ENCODE data around the gene TTLL4.
"Not testable (repeated sequence)": the region's sequence is repeated elsewhere in the genome, so short reads cannot be mapped to it uniquely, and the experiment has no call there.

The TTLL4 gene, protein sequence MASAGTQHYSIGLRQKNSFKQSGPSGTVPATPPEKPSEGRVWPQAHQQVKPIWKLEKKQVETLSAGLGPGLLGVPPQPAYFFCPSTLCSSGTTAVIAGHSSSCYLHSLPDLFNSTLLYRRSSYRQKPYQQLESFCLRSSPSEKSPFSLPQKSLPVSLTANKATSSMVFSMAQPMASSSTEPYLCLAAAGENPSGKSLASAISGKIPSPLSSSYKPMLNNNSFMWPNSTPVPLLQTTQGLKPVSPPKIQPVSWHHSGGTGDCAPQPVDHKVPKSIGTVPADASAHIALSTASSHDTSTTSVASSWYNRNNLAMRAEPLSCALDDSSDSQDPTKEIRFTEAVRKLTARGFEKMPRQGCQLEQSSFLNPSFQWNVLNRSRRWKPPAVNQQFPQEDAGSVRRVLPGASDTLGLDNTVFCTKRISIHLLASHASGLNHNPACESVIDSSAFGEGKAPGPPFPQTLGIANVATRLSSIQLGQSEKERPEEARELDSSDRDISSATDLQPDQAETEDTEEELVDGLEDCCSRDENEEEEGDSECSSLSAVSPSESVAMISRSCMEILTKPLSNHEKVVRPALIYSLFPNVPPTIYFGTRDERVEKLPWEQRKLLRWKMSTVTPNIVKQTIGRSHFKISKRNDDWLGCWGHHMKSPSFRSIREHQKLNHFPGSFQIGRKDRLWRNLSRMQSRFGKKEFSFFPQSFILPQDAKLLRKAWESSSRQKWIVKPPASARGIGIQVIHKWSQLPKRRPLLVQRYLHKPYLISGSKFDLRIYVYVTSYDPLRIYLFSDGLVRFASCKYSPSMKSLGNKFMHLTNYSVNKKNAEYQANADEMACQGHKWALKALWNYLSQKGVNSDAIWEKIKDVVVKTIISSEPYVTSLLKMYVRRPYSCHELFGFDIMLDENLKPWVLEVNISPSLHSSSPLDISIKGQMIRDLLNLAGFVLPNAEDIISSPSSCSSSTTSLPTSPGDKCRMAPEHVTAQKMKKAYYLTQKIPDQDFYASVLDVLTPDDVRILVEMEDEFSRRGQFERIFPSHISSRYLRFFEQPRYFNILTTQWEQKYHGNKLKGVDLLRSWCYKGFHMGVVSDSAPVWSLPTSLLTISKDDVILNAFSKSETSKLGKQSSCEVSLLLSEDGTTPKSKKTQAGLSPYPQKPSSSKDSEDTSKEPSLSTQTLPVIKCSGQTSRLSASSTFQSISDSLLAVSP

DNA sequence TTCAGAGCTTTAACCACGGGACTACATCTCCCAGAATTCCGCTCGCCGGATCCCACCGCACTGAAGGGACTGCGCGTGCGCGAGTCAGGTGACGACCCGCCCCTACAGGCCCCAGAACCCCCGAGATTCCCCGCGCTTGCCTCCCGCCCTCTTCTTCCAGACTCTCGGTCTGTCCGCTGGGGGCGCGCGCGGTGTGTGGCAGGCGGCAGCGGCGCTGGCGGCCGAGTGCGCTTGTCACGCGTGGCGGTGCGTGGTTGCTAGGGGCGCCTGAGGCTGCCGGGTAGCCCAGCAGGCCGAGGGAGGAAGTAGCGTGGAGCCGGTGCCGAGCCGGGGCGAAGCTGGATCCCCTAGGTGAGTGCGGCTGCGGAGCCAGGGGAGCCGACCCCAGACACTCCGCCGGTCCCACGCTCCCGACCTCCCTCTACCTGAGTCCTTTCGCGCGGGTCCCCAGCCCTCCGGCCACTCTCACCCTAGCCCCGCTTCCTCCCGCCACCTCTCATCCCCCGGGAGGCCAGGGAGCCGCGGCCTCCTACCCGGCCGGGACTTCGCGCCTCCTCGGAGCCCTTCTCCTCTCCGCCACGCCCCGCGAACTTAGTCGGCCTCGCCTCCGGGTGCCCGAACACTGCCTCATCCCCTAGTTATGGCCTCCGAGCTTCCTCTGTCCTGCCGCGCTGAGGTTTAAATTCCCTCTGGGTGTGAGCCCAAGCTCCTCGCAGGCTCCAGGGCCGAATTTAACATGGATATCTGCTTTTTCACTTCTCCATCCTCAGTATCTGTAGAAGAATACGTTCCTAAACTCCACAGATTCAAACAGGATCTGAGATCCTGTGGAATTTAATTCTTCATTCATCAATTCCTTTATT is at the start of gene TTLL4:
Gene TTLL4 (plus strand): TSS at position 149 of the 863 bp plus-strand sequence. CDS start 26,842 bp downstream, outside the sequence.
- peak; percentile 98 for DNase-seq

DNA sequence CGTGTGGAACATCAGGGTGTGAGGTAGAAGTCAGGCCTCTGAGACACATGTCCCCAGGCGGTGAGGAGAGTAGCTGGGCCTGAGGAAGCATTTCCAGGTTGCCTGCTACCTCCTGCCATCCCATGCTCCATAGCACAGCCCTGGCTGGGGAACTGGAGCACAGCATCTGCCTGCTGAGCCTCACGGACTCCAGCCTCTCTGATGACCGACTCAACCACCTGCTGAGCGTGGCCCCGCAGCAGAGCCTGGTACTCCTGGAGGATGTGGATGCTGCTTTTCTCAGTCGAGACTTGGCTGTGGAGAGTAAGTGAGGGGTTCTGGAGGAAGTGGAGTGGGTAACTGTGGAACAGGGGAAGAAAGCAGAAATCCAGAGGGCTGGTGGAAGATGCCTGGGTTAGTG is 48.3 kb upstream of the TTLL4 start:
- DNase-seq = no peak

DNA sequence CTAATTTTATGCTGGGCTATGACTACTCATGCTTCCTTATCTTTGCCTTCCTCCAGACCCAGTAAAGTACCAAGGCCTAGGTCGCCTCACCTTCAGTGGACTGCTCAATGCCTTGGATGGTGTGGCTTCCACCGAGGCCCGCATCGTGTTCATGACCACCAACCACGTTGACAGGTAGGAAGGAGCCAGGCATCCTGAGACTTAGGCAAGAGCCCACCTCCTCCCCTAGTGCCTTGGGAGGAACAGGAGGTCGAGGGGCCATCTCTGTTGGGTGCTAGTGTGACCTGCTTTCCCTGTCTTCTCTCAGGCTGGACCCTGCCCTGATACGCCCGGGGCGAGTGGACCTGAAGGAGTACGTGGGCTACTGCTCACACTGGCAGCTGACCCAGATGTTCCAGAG is 47.8 kb upstream of the TTLL4 start:
- no peak for DNase-seq

DNA sequence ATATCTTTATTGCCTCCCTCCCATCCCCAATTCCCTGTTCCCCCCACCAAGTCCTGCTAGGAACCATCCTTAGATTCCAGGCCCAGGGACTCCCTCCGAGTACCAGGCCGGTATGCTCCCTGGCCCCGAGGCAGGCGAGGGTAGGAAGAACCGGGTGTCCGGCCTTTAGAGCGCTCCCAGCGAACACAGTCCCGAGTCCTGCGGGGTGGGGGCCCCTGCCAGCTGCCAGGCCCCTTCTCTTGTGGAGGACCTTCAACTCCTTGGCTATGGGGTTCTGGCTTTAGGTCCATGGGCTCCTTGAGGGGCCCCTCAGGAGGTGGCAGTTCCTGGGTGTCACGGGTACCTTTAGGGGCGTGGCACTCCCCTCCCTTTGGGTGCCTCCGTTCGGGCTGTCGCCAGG is 46.7 kb upstream of the TTLL4 start:
- DNase-seq = no peak

DNA sequence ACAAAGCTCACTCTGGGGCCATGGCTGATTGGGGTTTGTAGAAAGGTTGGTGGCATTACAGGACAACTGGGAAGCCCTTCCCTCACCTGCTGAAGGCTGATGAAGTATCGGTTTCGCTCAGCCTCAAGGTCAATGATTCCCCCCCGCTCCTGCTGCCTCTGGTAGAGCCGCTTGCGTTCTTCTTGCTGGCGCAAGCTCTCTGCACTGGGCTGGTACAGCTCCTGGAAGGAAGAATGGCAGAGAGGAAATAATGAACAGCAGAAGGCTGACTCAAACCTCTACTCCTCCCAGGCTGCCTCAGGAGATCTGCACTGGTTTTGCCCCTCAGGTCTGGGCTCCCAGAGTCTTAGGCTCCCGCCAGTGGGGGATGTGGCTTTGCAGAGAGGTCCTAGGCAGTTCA is 46.0 kb upstream of the TTLL4 start:
- no peak for DNase-seq

DNA sequence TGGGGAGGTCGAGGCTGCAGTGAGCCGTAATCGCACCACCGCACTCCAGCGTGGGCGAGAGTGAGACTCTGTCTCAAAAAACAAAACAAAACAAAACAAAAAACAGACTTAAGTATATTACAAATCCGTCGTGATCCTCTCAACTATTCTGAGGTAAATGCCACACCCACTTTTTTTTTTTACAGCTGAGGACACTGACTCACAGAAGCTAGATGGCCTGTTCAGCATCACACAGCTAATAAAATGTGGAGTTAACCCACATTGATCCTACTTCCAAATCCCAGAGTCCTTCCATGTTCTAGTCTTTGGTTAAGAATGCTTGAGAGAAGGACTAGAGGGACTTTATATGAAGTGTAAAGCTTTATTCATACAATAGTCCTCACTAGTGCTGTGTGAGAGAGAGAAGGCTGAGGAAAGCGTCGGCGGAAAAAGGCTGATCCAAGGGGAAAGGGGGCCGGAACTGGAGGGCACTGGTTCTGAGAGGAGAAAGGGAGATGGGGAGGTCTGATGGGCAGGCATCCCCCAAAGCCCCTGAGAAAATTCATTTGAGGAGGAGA is 39.5 kb upstream of the TTLL4 start:
- no peak for DNase-seq

DNA sequence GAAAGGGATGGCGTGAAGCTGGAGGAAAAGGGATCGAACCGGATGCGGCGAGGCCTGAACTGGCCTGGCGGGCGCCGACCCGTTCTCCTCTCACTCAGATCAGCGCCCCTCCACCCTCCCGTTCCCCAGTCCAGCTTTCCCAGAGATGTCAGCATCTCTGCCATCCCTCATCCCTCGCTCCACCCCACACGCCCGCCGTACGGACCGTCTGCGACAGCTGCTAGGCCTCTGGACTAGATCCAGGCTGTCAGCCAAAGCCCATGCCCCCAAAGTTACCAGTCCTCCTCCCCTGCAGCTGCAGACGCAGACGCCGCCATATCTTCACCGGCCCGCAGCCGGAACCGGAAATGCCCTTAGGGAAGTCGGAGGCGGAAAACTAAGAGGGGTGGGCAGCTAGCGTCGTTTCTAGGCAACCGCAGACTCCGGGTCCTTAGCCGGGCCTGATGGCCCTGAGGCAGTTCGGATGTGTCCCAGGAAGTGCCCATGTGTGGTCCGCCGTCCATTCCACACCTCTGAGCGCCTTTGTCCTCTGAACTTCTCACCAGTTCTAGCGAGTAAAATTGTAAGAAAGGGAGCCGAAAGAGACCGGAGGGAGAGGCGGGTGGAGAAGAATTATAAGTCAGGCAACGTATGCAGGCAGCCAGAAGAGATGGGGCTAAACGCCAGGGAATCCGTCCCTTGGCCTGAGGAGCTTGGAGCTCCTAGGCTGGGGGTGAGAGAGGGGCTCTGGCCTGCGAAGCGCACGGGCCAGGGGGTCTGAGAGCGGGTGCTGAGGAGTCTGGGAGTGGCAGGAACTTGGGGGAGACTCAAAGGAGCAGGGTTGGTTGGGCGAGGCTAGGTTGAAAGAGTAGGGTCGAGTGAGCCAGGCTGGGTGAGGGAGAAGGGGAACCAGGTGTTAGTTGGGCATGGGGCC is 38.7 kb upstream of the TTLL4 start, which contains the start of the genes RNF25 and STK36:
Gene RNF25 (minus strand): TSS at position 349 of the 913 bp plus-strand sequence. CDS start 32 bp downstream, at position 317.
Gene STK36 (plus strand): TSS at position 433 of the 913 bp plus-strand sequence. CDS start 744 bp downstream, outside the sequence.
- peak; percentile 78 for DNase-seq

DNA sequence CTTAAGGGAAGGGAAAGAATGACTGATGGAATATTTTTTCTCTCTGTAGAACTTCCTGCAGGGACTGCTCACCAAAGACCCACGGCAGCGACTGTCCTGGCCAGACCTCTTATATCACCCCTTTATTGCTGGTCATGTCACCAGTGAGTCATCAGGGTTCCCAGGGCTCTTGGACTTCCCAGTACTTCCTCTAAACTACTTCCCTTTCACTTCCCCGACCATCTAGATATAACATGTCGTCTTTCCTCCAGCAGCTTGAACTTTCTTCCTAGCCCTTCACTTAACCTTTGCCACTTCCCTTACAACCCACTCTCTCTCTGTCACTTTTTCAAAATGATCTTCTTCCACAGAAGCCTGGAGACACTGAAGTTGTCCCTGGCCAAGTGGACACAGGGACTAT is 31.5 kb upstream of the TTLL4 start:
- no peak for DNase-seq

DNA sequence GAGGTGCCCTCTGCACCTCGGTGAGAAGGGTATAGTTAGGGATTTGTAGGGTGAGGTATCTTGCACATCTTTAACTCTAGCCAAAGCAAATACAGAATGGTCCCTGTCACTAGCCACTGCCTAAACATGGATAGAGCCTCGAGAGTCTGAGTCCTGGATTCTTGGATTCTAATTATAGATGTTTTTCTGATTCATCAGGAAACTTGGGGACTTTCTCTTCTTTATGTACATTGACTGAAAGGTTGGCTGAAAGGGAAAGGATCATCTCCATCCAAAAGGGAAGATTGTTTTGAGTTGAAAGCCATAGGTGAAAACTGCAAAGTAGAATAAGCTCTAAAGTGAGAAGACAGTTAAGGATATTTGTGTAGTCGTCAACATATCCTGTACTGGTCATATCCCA is 30.6 kb upstream of the TTLL4 start:
- no peak for DNase-seq

DNA sequence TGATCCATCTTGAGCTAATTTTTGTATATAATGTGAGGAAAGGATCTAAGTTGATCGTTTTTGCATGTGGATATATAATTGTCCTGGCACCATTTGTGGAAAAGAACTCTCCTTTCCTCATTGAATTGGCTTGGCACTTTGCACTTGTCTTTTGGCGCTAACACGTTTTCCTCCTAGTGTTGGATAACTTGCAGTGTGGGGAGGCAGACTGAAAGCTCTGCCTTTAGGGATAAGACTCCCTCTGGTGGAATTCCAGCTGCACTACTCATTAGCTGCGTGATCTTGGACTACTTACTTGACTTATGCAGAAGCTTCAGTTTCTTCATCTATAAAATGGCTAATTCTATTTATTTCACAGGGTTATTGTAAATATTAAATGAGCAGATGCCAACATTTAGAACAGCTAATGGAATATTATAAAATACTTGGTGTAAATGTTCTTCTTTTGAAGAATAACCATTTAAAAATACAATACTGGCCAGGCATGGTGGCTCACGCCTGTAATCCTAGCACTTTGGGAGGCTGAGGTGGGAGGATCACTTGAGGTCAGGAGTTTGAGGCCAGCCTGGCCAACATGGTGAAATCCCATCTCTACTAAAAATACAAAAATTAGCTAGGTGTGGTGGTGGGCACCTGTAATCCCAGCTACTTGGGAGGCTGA is 23.1 kb upstream of the TTLL4 start:
- not testable (repeated sequence) for DNase-seq

DNA sequence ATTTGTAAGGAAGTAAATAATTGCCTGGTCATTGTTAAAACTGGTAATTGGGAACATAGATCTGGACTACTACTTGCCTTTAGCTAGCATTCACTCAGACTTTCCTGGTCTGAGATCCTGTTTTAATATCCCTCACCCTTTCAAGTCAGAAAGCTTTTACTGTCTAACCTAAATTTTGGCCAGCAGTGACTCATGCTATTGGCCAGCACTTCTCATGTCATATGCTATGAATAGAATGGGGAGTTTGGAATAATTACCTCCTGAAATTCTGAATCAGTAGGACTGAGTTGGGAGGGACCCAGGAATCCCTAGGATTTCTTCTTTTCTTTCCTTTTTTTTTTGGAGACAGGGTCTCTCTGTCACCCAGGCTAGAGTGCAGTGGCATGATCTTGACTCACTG is 19.4 kb upstream of the TTLL4 start:
- no peak for DNase-seq

DNA sequence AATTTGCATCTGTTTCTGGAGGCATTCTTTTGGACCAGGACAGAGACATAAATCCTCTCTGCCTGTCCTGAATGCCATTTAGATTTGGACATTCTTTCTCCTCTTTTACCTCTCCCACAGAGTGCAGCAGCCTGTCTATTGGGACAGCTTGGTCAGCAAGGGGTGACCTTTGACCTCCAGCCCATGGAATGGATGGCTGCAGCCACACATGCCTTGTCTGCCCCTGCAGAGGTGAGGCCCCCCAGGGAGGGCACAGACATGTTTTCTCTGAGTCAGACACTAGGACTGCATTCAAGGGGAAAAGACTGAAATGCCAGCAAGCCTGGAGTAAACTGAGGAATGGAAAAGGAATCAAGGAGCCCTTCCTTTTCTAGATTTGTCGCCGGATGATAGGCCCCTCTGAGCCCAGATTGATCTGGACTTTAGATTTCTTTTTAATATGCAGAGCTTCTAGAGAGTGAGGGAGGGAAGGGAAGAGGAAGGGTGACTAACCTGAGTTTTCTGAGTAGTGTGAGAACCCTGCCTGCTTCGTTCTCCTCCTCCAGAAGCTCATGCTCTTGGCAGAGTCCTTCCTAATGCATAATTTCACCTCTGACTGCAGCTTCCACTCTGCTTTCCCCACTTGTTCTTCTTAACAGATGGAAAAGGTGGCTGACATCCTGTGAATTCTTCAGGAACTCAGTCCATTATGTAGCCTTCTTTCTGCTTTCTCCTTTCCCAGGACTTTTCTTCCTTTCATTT is 16.1 kb upstream of the TTLL4 start:
- DNase-seq = no peak

DNA sequence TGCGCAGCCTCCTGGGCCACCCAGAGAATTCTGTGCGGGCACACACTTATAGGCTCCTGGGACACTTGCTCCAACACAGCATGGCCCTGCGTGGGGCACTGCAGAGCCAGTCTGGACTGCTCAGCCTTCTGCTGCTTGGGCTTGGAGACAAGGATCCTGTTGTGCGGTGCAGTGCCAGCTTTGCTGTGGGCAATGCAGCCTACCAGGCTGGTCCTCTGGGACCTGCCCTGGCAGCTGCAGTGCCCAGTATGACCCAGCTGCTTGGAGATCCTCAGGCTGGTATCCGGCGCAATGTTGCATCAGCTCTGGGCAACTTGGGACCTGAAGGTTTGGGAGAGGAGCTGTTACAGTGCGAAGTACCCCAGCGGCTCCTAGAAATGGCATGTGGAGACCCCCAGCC is 11.8 kb upstream of the TTLL4 start:
- no peak for DNase-seq

DNA sequence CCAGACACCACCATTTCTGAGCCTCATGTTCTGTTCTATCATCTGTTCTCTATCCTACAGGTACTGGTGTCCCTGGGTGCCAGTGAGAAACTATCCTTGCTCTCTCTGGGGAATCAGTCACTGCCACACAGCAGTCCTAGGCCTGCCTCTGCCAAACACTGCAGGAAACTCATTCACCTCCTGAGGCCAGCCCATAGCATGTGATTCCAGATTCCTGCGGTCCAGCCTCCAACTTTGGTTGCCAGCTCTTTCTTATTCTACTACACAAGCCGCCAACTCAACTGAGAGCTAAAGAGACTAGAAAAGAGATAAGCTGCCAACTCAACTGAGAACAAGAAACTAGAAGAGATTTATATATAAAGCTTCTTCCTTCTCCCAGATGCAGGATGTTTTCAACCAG is 8.8 kb upstream of the TTLL4 start:
- no peak for DNase-seq

DNA sequence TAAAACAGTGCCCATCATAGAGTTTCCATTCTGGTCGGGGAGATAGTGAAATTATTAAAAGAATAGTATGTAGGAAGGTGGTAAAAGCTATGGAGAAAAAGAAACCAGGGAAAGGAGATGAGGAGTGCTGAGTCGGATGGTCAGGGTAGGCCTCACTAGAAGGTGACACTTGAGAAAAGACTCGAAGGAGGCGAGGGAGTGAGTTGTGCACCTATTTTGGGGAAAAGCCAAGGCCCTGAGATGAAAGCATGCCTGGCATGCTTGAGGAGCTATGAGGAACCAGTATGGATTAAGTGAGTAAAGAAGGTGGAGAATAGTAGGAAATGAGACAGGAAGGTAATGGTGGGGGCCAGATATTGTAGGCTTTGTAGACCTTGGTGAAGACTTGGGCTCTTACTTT is 7.3 kb upstream of the TTLL4 start:
- DNase-seq = no peak

DNA sequence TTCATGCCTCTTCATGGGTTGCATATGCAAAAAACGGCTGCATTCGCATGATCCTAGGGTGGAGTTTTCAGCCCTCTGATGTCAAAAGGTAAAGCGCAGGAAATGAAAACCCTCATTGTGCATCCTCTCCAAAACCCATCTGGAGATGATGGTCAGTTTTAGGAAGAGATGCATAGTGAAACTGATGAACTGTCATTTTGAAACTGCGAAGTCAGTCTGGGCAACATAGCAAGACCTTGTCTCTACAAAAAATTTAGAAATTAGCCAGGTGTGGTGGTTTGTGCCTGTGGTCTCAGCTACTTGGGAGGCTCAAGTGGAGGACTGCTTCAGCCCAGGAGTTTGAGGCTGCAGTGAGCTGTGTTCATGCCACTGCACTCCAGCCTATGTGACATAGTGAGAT is 2.5 kb upstream of the TTLL4 start:
- no peak for DNase-seq

DNA sequence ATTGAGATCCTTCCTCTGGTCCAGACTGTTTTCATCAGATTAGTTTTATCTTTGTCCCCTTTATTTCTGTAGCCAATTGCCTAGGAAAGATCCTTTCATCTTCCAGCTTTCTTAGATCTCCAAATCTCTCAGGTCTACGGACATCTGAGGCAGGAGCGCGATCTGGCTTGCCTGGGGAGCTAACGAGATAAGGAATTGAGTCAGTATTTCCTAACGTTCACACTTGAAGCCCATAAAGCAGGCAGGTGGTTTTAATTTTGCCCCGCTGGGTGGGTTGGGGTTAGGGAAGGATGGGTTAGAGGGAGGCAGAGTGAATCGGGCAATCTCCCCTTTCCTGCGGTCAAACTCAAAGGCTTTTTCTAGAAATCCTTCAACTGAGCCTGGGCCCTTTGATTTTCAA is 727 bp upstream of the TTLL4 start:
- DNase-seq = no peak

DNA sequence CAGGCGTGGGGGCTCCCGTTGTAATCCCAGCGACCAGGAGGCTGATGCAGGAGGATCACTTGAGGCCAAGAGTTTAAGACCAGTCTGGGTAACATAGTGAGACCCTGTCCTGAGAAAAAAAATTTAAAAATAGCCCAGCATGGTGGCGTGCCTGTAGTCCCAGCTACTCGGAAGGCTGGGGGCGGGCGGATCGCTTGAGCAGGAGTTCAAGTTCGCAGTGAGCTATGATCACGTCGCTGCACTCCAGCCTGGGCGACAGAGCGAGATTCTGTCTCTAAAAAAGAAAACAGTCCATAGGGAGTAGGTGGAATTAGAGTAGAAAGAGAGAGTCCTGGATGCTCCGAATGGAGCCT is 325 bp upstream of the TTLL4 start:
- DNase-seq = no peak

DNA sequence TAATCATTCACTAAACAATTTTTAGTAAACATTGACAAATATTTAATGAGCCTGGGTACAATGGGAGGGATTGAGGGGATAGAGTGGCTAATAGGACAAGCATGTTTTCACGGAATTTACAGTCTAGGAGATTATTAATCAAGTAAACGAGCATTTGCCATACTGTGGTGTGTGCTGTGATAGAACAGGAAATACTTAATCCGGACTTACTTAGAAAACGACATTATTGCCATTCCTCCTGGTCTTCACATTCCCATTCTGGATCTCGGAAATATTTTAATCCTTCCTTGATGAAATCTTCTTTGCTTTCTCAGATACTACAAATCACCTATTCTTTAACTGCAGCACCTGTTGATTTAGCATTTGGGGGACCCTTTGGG is 905 bp downstream of the TTLL4 start:
- DNase-seq = no peak

DNA sequence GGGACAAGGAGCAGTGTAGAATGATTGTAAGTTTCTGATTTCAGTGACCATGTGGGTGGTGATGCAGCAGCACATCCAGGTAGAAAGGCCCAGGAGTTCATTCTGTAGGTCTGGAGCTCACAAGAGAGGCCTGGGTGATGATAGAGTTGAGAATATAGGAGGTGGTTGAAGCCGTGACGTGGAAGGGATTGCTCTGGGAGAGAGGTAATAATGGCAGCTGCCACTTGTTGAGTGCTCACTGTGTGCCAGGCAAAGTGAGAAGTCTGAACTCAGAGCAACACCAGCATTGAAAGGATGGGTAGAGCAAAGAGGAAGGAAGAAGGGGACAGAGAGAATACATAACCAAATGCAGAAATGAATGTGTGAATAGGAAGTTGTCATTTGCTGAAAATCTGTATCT is 3.3 kb downstream of the TTLL4 start:
- DNase-seq = no peak
